ENCODE results near the gene ZNF768. TPM values are rescaled to one million over a fixed set of nuclear protein-coding genes. Genes with fewer than 3 reads are reported as not detected.
A peak's percentile ranks its signal among the peaks of the same experiment; 100 is the strongest.

Gene ZNF768
- total and polyA plus RNA-seq, 5 donors from 2014 or later: 0.40 to 4.0 (median 0.81) TPM

GRCh38 chr16:30559690-30560089 lies 33.3 kb upstream of the ZNF768 start:
- H3K4me3 Mint-ChIP-seq: peak overlapping the region; percentile 43 to 93 (median 85)
- H3K36me3 Mint-ChIP-seq: peaks cover 5% of the 10 kb centered on the region
- H3K9me3 ChIP-seq (ENCODE audit: control insufficient read depth in 2 of 2, low read length in 2 of 2): no peaks in the 10 kb centered on the region
- no peaks in the 10 kb centered on the region for H3K9me3 Mint-ChIP-seq
- no peaks in the 10 kb centered on the region for H3K27me3 Mint-ChIP-seq
- H3K4me1 ChIP-seq (ENCODE audit: control insufficient read depth, insufficient read depth, low read length, poor library complexity, severe bottlenecking): peaks cover 34% of the 10 kb centered on the region
- no peak overlapping the region for H3K27ac ChIP-seq (ENCODE audit: insufficient read depth, low read length, poor library complexity, severe bottlenecking)
- DNase-seq: no peak
- H3K27ac Mint-ChIP-seq: peak overlapping the region in 2 of 3 donors; percentile 81 to 93
- H3K27me3 ChIP-seq (ENCODE audit: control insufficient read depth, insufficient read depth, low read length): no peaks in the 10 kb centered on the region
- H3K36me3 ChIP-seq (ENCODE audit: control insufficient read depth, insufficient read depth, low read length): peaks cover 11% of the 10 kb centered on the region
- H3K4me1 Mint-ChIP-seq: peaks cover 4 to 38% (median 9%) of the 10 kb centered on the region in 4 donors
- H3K4me3 ChIP-seq (ENCODE audit: low read depth, low read length): no peak overlapping the region
- no peak for ATAC-seq (ENCODE audit: low read depth in 2 of 2)

GRCh38 chr16:30558789-30559377 lies 32.5 kb upstream of the ZNF768 start:
- H3K9me3 Mint-ChIP-seq: no peaks in the 10 kb centered on the region
- DNase-seq: no peak
- H3K4me1 Mint-ChIP-seq: peaks cover 6 to 45% (median 15%) of the 10 kb centered on the region in 4 donors
- Histone ChIP-seq H3K4me1 (ENCODE audit: control insufficient read depth, insufficient read depth, low read length, poor library complexity, severe bottlenecking) (peaks cover 38% of the 10 kb centered on the region), H3K36me3 (ENCODE audit: control insufficient read depth, insufficient read depth, low read length) (peaks cover 11% of the 10 kb centered on the region), H3K27me3 (ENCODE audit: control insufficient read depth, insufficient read depth, low read length) (no peaks in the 10 kb centered on the region), H3K4me3 (ENCODE audit: low read depth, low read length) (peak overlapping the region; percentile 72), H3K9me3 (ENCODE audit: control insufficient read depth in 2 of 2, low read length in 2 of 2) (no peaks in the 10 kb centered on the region), H3K27ac (ENCODE audit: insufficient read depth, low read length, poor library complexity, severe bottlenecking) (peak overlapping the region; percentile 95)
- peaks cover 11% of the 10 kb centered on the region for H3K36me3 Mint-ChIP-seq
- H3K4me3 Mint-ChIP-seq: peak overlapping the region; percentile 83 to 93 (median 89)
- ATAC-seq (ENCODE audit: low read depth in 2 of 2): no peak
- H3K27me3 Mint-ChIP-seq: no peaks in the 10 kb centered on the region
- peak overlapping the region; percentile 74 to 93 (median 84) for H3K27ac Mint-ChIP-seq

GRCh38 chr16:30557957-30558788 lies 31.8 kb upstream of the ZNF768 start, which contains the start of gene ZNF764:
TSS of gene ZNF764 (minus strand) at chr16:30558374. CDS start at chr16:30558182, 192 bp downstream.
- Histone ChIP-seq H3K36me3 (ENCODE audit: control insufficient read depth, insufficient read depth, low read length) (peaks cover 17% of the 10 kb centered on the region), H3K27me3 (ENCODE audit: control insufficient read depth, insufficient read depth, low read length) (no peaks in the 10 kb centered on the region), H3K9me3 (ENCODE audit: control insufficient read depth in 2 of 2, low read length in 2 of 2) (no peaks in the 10 kb centered on the region), H3K4me1 (ENCODE audit: control insufficient read depth, insufficient read depth, low read length, poor library complexity, severe bottlenecking) (peaks cover 46% of the 10 kb centered on the region), H3K4me3 (ENCODE audit: low read depth, low read length) (peak within 1 kb of the TSS; percentile 72), H3K27ac (ENCODE audit: insufficient read depth, low read length, poor library complexity, severe bottlenecking) (peak within 1 kb of the TSS; percentile 95)
- ATAC-seq (ENCODE audit: low read depth in 2 of 2): peak; percentile 93 to 95
- H3K4me1 Mint-ChIP-seq: peaks cover 6 to 52% (median 22%) of the 10 kb centered on the region in 4 donors
- no peaks in the 10 kb centered on the region for H3K9me3 Mint-ChIP-seq
- H3K27ac Mint-ChIP-seq: peak within 1 kb of the TSS; percentile 93 to 95 (median 95)
- H3K27me3 Mint-ChIP-seq: no peaks in the 10 kb centered on the region
- peak; percentile 95 to 99 (median 95) for DNase-seq
- peak within 1 kb of the TSS; percentile 83 to 93 (median 89) for H3K4me3 Mint-ChIP-seq
- H3K36me3 Mint-ChIP-seq: peaks cover 16% of the 10 kb centered on the region

GRCh38 chr16:30557707-30557956 lies 31.3 kb upstream of the ZNF768 start:
- no peak for DNase-seq

GRCh38 chr16:30556125-30556473 lies 29.7 kb upstream of the ZNF768 start:
- no peak overlapping the region for H3K4me3 ChIP-seq (ENCODE audit: low read depth, low read length)
- ATAC-seq (ENCODE audit: low read depth in 2 of 2): no peak
- no peaks in the 10 kb centered on the region for H3K9me3 ChIP-seq (ENCODE audit: control insufficient read depth in 2 of 2, low read length in 2 of 2)
- no peaks in the 10 kb centered on the region for H3K27me3 Mint-ChIP-seq
- peaks cover 18% of the 10 kb centered on the region for H3K36me3 ChIP-seq (ENCODE audit: control insufficient read depth, insufficient read depth, low read length)
- no peak overlapping the region for H3K27ac ChIP-seq (ENCODE audit: insufficient read depth, low read length, poor library complexity, severe bottlenecking)
- H3K36me3 Mint-ChIP-seq: peaks cover 16% of the 10 kb centered on the region
- H3K27ac Mint-ChIP-seq: peak overlapping the region; percentile 26 to 92 (median 83)
- DNase-seq: no peak
- H3K4me1 Mint-ChIP-seq: peaks cover 10 to 67% (median 32%) of the 10 kb centered on the region in 4 donors
- H3K27me3 ChIP-seq (ENCODE audit: control insufficient read depth, insufficient read depth, low read length): no peaks in the 10 kb centered on the region
- peaks cover 60% of the 10 kb centered on the region for H3K4me1 ChIP-seq (ENCODE audit: control insufficient read depth, insufficient read depth, low read length, poor library complexity, severe bottlenecking)
- H3K4me3 Mint-ChIP-seq: peak overlapping the region; percentile 46 to 93 (median 90)
- H3K9me3 Mint-ChIP-seq: no peaks in the 10 kb centered on the region

More at GRCh38 chr16:30557707-30557956, 31.3 kb upstream of the ZNF768 start:
- Mint-ChIP-seq H3K4me1 (peaks cover 6 to 58% (median 25%) of the 10 kb centered on the region in 4 donors), H3K9me3 (no peaks in the 10 kb centered on the region), H3K36me3 (peaks cover 16% of the 10 kb centered on the region), H3K27ac (peak overlapping the region; percentile 93 to 95 (median 95)), H3K27me3 (no peaks in the 10 kb centered on the region), H3K4me3 (peak overlapping the region; percentile 83 to 93 (median 89))
- Histone ChIP-seq H3K9me3 (ENCODE audit: control insufficient read depth in 2 of 2, low read length in 2 of 2) (no peaks in the 10 kb centered on the region), H3K4me3 (ENCODE audit: low read depth, low read length) (peak overlapping the region; percentile 70), H3K27ac (ENCODE audit: insufficient read depth, low read length, poor library complexity, severe bottlenecking) (peak overlapping the region; percentile 95), H3K36me3 (ENCODE audit: control insufficient read depth, insufficient read depth, low read length) (peaks cover 18% of the 10 kb centered on the region), H3K4me1 (ENCODE audit: control insufficient read depth, insufficient read depth, low read length, poor library complexity, severe bottlenecking) (peaks cover 51% of the 10 kb centered on the region), H3K27me3 (ENCODE audit: control insufficient read depth, insufficient read depth, low read length) (no peaks in the 10 kb centered on the region)
- no peak for ATAC-seq (ENCODE audit: low read depth in 2 of 2)

GRCh38 chr16:30555315-30556124 lies 29.2 kb upstream of the ZNF768 start:
- Mint-ChIP-seq H3K4me1 (peaks cover 6 to 66% (median 33%) of the 10 kb centered on the region in 4 donors), H3K4me3 (peak overlapping the region; percentile 24 to 93 (median 90)), H3K36me3 (peaks cover 16% of the 10 kb centered on the region), H3K27ac (peak overlapping the region; percentile 26 to 92 (median 83)), H3K27me3 (no peaks in the 10 kb centered on the region), H3K9me3 (no peaks in the 10 kb centered on the region)
- H3K27ac ChIP-seq (ENCODE audit: insufficient read depth, low read length, poor library complexity, severe bottlenecking): no peak overlapping the region
- H3K4me3 ChIP-seq (ENCODE audit: low read depth, low read length): no peak overlapping the region
- H3K27me3 ChIP-seq (ENCODE audit: control insufficient read depth, insufficient read depth, low read length): no peaks in the 10 kb centered on the region
- H3K9me3 ChIP-seq (ENCODE audit: control insufficient read depth in 2 of 2, low read length in 2 of 2): no peaks in the 10 kb centered on the region
- H3K4me1 ChIP-seq (ENCODE audit: control insufficient read depth, insufficient read depth, low read length, poor library complexity, severe bottlenecking): peaks cover 59% of the 10 kb centered on the region
- no peak for ATAC-seq (ENCODE audit: low read depth in 2 of 2)
- DNase-seq: no peak
- H3K36me3 ChIP-seq (ENCODE audit: control insufficient read depth, insufficient read depth, low read length): peaks cover 18% of the 10 kb centered on the region

- Histone ChIP-seq H3K27ac (ENCODE audit: insufficient read depth, low read length, poor library complexity, severe bottlenecking) (no peak overlapping the region), H3K4me1 (ENCODE audit: control insufficient read depth, insufficient read depth, low read length, poor library complexity, severe bottlenecking) (peaks cover 59% of the 10 kb centered on the region), H3K4me3 (ENCODE audit: low read depth, low read length) (no peak overlapping the region), H3K9me3 (ENCODE audit: control insufficient read depth in 2 of 2, low read length in 2 of 2) (no peaks in the 10 kb centered on the region), H3K27me3 (ENCODE audit: control insufficient read depth, insufficient read depth, low read length) (no peaks in the 10 kb centered on the region), H3K36me3 (ENCODE audit: control insufficient read depth, insufficient read depth, low read length) (peaks cover 18% of the 10 kb centered on the region)
- ATAC-seq (ENCODE audit: low read depth in 2 of 2): no peak
- H3K27me3 Mint-ChIP-seq: no peaks in the 10 kb centered on the region
- DNase-seq: no peak
- H3K36me3 Mint-ChIP-seq: peaks cover 16% of the 10 kb centered on the region
- H3K4me1 Mint-ChIP-seq: peaks cover 6 to 66% (median 33%) of the 10 kb centered on the region in 4 donors
- H3K9me3 Mint-ChIP-seq: no peaks in the 10 kb centered on the region
- no peak overlapping the region for H3K27ac Mint-ChIP-seq
- H3K4me3 Mint-ChIP-seq: peak overlapping the region in 2 of 4 donors; percentile 38 to 95
These were observed 28.4 kb upstream of the ZNF768 start for GRCh38 chr16:30554557-30555314.

Data from CD4-positive, CD25-positive, alpha-beta regulatory T cell (primary cell).